ENCODE data around the gene TAB3.

GRCh38 chrX:30930679-30931078, 41.6 kb upstream of the TAB3 start:
- no peak for TF ChIP-seq CTCF (IDR thresholded peaks at IDR 0.05)
- no peak for TF ChIP-seq POLR2A (IDR thresholded peaks at IDR 0.05)
- TF ChIP-seq POLR2AphosphoS5 (IDR thresholded peaks at IDR 0.05): no peak

Data from stomach (tissue), 4 donors.